HG02938 (cell line): Measurements from ENCODE around the gene KLF7.

Experiments
- ATAC-seq: cut with Tn5 transposase; IDR thresholded peaks from one replicate; pipeline ENCODE4 v1.9.1; 2021; ENCODE audit warnings: mild to moderate bottlenecking, moderate library complexity; ENCODE audit not compliant: unreplicated experiment

KLF7 gene

DNA sequence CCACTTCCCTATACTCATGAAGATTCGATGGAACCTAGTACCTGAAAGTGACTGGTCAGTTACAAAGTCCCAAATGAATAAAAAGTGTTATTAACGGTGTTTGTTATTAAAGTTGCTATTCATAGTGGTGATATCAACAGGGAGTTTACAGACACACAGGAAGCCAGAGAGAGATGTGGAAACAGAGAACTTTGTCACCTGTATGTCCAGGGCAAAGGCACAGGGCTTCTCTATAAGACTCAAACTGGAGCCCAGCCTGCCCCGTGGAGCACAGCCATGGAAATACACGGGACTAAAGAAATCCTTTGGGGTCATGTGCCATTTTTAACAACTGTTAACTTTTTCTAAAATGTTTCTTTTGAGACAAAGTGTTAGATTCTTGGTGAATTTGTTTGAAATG lies 68.5 kb downstream of the KLF7 start:
- ATAC-seq: no peak

DNA sequence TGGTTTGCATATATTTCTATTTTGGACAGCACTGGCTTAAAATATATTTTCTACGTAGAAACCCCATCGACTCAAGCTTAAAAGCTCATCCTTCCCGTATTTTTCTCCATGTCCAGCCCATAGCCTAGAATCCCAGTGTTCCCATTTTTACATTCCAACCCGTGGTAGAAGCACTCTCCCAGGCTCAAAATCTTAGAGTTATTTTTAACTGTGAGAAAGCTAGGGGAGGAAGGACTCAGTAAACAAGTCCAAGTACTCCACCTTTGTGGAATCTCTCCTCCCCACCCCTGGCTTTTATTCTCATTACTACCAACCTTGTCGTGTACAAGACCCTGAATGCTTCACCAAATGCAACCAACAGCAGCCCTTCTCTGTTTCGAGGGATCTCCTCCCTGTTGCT lies 69.8 kb downstream of the KLF7 start:
- no peak for ATAC-seq

DNA sequence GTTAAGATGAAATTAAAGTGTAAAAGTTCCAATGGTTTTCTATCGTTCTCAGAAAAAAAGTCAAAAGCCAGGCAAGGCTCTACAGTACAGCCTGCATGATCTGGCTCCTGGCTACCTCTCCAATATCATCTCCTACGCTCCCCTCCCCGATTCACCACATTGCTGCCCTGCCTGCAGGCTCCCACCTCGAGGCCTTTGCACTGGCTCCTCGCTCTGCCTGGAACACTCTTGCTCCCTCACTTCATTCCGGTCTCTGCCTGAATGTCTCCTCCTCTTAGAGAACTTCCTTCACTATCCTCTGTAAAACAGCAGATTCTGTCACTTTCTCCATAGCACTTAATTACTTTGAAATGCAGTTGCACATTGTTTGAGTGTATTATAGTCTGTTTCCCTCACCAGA lies 72.5 kb downstream of the KLF7 start:
- no peak for ATAC-seq

DNA sequence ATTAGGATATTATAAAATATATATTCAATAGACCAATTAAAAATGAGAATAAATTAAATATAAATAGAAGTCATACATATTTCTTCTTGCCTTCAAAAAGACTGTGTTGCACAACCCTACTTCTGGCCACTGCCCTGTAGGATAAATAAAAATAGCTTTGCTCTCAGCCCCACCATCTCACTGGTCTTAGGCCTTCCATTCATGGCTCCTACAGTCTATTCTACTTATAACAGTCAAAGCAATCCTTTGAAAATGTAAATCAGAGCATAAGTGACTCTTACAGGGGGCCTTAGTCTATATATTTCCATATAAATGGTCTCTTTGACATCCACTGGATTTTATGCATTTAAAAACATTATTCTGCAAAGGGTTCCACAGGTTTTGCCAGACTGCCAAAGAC lies 72.9 kb downstream of the KLF7 start:
- ATAC-seq: no peak

- ATAC-seq: no peak
These were observed 73.8 kb downstream of the KLF7 start for GRCh38 chr2:207091928-207092327.

- ATAC-seq: no peak
These were observed 74.6 kb downstream of the KLF7 start for GRCh38 chr2:207091176-207091575.

DNA sequence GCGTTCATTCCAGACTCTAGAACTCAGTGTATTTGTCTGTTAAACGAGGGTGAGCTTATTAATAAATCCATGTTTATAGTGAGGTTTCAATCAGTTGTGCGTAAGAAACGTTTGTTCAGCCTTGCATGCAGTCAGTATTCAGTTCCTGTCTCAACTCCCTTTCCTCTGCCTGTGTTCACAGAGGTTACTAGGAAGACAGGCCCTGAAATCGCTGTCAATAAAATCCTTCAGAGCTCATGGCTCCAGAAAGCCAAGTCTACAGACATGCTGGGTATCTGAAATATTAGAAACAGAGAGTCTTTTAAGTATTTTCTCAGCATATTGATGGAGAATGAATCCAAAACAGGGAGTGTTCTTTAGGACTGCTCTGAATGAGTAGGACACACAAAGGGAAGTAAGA lies 75.4 kb downstream of the KLF7 start:
- ATAC-seq: no peak

DNA sequence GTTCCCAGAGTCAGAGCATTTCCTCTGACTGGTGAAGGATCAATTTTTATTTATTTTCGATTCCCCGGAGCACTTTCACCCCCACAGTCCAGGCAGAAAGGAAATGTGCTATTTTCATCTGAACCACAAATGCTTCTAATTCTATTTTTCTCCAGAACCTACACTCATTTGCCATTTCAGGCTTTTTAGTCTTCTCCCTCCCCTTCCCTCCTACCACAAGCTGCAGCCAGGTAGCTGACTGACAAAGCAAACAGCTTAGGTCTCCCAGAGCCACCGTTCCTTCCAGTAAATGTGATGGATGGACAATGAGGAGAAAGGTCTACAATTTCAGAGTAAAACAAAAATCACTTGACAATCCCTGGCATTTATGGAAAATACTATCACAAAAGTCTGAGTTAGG lies 76.9 kb downstream of the KLF7 start:
- no peak for ATAC-seq

- no peak for ATAC-seq
These were observed 77.5 kb downstream of the KLF7 start for GRCh38 chr2:207088276-207088675.

DNA sequence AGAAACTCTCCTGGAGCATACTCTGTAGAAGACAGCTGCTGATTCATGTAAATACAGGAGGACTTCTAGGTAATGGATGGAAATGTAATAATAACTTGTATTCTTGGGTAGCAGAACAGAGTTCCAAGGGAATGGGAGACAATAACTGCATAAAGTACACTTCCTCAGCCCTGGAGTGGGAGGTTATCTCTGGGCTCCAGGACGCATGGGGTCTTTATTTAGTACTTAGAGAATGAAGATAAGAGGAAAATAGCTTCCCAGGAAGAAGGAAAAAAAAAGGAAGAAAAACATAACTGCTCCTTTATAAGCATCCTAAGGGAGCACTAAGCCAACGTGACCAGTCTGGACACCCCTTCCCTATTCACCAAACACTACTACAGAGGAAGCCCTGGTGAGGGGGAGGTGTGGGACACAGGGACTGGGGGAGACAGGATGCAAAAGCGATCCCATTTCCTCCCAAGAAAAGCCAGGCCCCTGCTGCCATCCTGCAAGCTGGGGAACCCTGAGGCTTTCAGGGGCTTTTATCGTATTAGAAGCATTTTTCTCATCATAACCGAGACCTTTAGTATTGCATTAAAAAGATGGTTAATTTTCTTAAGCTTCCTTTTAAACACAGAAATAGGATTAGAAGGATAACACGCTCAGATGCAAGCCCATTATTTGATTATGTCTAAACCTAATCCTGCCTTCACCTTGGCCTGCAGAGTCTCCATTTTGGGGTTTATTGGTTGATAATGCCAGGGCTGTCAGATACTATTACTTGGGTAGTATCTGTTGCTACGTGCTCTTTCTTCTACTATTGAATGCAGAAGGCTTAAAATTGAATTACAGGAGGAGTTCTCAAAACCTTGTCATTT lies 78.5 kb downstream of the KLF7 start:
- no peak for ATAC-seq

- ATAC-seq: no peak
These were observed 79.6 kb downstream of the KLF7 start for GRCh38 chr2:207086136-207086535.

DNA sequence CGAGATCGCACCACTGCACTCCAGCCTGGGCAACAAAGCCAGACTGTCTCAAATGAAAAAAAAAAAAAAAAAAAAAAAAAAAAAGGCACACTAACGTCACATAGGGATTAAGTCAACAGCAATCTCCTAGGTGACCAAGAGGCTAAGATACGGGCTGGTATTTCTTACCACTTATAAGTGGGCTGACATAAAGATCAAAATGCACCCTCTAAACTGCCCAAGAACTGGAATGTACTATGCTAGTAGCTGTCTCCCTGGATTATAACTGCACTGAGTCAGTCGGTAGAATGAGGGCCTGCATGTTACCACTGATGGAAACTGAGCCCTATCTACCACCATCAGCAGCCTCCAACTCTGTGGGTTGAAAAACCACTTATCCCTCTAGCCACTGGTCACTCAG lies 80.6 kb downstream of the KLF7 start:
- no peak for ATAC-seq

DNA sequence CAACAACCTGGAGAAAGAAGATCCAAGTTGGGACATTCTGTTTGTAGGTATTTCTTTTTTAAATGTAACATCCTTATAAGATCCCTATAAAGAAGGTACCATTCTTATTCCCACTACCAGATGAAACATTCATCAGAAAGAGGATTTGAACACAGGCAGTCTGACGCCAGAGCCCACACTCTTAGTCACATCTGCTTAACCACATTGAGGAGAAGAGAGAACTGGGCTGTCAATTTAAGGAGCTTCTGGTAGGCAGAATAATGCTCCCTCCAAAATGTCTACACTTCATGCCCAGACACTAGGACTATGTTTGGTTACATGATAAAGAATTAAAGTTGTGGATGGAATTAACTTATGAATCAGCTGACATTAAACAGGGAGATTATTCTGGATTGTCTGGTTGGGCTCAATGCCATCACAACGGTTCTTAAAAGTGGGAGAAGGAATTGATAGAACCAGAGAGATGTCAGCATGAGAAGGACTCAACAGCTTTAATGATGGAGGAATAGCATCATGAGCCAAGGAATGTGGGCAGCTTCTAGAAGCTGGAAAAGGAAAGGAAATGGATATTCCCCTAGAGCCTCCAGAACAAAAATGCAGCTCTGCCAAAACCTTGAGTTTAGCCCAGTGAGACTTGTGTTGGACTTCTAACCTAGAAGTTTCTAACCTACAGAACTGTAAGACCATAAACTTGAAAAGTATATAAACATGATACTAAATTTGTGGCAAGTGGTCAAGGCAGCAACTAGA lies 82.2 kb downstream of the KLF7 start:
- no peak for ATAC-seq

GRCh38 chr2:207082619-207083018 lies 83.1 kb downstream of the KLF7 start:
- ATAC-seq: no peak

DNA sequence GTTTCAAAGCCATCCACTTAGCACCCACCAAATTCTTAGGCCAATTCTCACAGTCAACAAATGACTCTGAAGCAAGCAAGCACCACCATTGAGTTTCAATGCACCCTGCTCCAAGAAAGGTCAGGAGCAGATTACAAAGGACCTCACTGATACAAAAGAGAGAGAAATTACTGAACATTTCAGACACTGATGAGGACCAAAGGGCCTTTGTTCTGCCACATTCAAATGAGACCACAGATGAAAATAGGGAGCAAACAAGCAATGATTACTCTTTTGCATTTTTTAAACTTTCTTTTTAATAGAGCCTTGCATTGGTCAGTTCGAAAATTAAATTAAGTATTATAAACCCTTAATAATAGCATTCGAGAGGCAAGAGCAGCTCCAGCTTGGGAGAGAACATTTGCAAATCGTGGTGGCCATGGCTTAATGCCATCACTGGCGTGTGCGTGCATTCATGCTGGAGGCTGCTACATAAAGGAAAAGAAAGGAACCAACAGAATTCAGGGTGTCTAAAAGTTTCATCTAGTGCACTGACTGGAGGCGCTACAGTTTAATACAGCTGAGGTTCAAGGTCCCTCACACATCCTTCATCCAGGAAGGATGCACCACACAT lies 87.5 kb downstream of the KLF7 start:
- ATAC-seq: no peak

GRCh38 chr2:207077266-207077665 lies 88.5 kb downstream of the KLF7 start:
- ATAC-seq: no peak

GRCh38 chr2:207075456-207075855 lies 90.3 kb downstream of the KLF7 start:
- ATAC-seq: no peak

DNA sequence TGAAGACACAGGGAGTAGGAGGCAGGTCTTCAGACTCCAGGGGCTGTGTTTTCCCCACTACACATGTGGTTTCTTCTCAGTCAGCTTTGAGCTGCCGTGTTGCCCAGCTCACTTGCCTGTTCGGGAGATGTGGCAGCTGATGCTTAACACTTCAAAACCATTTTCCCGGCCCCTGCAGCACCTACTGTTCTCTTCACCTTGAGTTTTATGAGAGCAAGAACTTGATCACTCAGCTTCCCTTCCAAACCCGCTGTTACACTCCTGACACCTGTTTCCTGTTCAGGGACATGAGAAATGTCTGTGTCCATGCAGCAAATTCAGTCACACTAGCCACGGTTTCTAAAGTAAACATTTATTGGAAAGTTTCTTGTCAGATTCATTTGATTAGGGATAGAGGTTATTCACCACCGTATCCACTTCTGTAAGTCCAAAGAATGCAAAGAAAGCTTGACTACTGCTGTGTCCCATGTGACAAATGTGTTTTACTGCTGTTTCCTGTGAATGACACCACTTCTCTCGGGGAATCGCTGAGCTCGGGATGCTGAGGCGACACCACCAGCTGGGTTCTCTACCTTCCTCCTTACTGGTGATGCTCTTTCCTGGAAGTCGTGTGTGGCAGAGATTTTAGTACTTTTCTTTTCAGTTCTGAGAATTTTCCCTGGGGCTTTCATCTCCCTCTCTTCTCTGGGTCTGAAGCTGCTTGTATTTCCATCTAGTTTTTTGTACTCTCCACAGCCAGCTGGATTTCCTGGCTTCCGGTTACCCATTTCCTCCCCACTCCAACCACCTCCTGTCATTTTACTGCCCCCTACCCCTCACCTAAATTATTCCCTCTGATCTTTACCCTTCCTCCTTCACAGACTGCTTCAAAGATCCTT lies 91.7 kb downstream of the KLF7 start:
- ATAC-seq: no peak

GRCh38 chr2:207073412-207073800 lies 92.3 kb downstream of the KLF7 start:
- ATAC-seq: no peak

DNA sequence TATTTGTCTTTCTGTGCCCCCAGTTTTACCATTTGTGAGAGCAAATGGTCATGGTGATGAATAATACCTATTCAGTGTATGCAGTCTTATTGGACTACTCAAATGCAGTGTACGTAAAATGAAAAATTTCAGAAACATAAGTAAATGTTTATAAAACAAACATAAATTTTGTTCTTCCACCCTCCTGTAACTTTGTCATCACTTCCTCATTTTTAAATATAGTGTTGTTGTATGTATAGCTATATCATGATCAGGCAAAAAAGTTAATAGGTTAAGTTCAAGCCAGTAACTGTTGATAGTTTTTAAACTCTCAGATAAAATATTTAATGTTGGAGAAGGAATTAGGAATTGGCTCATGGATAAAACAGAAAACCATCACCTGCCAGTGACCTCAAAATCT lies 93.2 kb downstream of the KLF7 start:
- no peak for ATAC-seq

GRCh38 chr2:207071820-207072219 lies 93.9 kb downstream of the KLF7 start:
- ATAC-seq: no peak
